AG04449 (cell line): ENCODE data around the gene SLC35E3.

Experiments used
- CTCF ChIA-PET: fragments of 350-600 bp; formaldehyde crosslinking; extraction: SDS; loops from one replicate; lab custom pipeline; 2021; ENCODE audit warnings: antibody characterized with exemption; lab: Yijun Ruan, JAX
- POLR2A ChIA-PET: fragments of 400-600, 350-600 bp; formaldehyde crosslinking; extraction: SDS; loops from one replicate; lab custom pipeline; 2020; ENCODE audit warnings: antibody characterized with exemption, inconsistent platforms; lab: Yijun Ruan, JAX
- DNase-seq: peaks from one replicate; pipeline ENCODE4 v3.0.0-alpha.2; 2010; ENCODE audit warnings: low read depth, low spot score
- H3K4me3 ChIP-seq: 2 replicates; pipeline ENCODE4 v1.5.1; 2011; ENCODE audit warnings: low read depth, mild to moderate bottlenecking, control low read depth, low read length
- TF ChIP-seq, protein P1 (sequence below): IDR thresholded peaks from one replicate; pipeline ENCODE4 v1.5.1; 2011; ENCODE audit warnings: mild to moderate bottlenecking, moderate library complexity, low read length, control low read depth, inconsistent platforms; ENCODE audit not compliant: insufficient read depth; ENCODE audit errors: missing control alignments

Gene SLC35E3

GRCh38 chr12:68759852-68760251 is 13.9 kb downstream of the SLC35E3 start:
- no peak overlapping the region for H3K4me3 ChIP-seq
- DNase-seq: no peak
- CTCF ChIA-PET: no interaction called here
- POLR2A ChIA-PET: no interaction called here
- TF ChIP-seq, protein P1, sequence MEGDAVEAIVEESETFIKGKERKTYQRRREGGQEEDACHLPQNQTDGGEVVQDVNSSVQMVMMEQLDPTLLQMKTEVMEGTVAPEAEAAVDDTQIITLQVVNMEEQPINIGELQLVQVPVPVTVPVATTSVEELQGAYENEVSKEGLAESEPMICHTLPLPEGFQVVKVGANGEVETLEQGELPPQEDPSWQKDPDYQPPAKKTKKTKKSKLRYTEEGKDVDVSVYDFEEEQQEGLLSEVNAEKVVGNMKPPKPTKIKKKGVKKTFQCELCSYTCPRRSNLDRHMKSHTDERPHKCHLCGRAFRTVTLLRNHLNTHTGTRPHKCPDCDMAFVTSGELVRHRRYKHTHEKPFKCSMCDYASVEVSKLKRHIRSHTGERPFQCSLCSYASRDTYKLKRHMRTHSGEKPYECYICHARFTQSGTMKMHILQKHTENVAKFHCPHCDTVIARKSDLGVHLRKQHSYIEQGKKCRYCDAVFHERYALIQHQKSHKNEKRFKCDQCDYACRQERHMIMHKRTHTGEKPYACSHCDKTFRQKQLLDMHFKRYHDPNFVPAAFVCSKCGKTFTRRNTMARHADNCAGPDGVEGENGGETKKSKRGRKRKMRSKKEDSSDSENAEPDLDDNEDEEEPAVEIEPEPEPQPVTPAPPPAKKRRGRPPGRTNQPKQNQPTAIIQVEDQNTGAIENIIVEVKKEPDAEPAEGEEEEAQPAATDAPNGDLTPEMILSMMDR: no peak

- ChIA-PET CTCF (no interaction called here), POLR2A (no interaction called here)
- TF ChIP-seq, protein P1: no peak
- DNase-seq: no peak
- no peak overlapping the region for H3K4me3 ChIP-seq
Measured at GRCh38 chr12:68760806-68761441, 14.9 kb downstream of the SLC35E3 start.

DNA sequence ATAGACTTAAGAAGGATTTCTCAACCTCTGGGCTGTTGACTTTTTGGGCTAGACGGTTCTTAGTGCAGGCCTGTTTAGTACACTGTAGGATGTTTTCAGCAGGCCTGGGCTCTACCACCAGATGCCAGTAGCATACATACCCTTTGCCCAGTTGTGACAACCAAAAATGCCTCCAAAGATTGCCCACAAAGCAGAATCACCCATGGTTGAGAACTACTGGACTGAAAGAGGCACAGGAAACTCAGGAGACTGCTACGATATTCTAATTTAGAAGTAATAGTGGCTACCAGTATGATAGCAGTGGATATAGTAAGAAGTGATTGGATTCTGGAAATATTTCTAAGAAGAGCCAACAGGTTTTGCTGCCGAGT is 15.5 kb downstream of the SLC35E3 start:
- TF ChIP-seq, protein P1: no peak
- ChIA-PET CTCF (no interaction called here), POLR2A (no interaction called here)
- no peak for DNase-seq
- H3K4me3 ChIP-seq: no peak overlapping the region

- ChIA-PET CTCF (no interaction called here), POLR2A (no interaction called here)
- DNase-seq: no peak
- TF ChIP-seq, protein P1: no peak
- no peak overlapping the region for H3K4me3 ChIP-seq
Measured at GRCh38 chr12:68761901-68762630, 16.1 kb downstream of the SLC35E3 start.

- ChIA-PET POLR2A (no interaction called here), CTCF (interaction anchor here (1.0 kb wide), 1 partner anchor 12 kb away, joined by 3 read pairs; no protein-coding TSS in a partner anchor)
- TF ChIP-seq, protein P1: no peak
- no peak overlapping the region for H3K4me3 ChIP-seq
- DNase-seq: no peak
Measured at GRCh38 chr12:68762691-68763090, 16.7 kb downstream of the SLC35E3 start.

DNA sequence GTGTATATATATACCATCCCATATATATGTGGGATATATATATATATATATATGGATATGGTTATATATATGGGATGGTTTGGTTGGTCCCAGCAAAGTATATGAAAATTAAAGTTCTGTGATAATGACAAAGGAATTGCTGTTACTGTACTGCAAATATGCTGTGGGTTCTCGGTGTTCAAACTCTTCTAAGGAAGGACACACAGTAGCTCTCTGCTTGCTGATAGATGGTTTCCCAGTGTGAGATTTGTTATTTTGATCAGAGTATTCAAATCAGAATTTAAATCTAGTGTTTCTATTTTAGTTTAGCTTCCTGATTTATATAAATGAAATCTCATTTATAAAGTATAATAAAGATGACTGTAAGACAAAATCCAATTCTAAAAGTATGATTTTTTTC is 19.7 kb downstream of the SLC35E3 start:
- TF ChIP-seq, protein P1: no peak
- no peak overlapping the region for H3K4me3 ChIP-seq
- DNase-seq: no peak
- POLR2A ChIA-PET: no interaction called here
- CTCF ChIA-PET: no interaction called here
